ENCODE measurements around the gene CLEC2L.
A peak's percentile ranks its signal among the peaks of the same experiment; 100 is the strongest.

Gene CLEC2L

DNA sequence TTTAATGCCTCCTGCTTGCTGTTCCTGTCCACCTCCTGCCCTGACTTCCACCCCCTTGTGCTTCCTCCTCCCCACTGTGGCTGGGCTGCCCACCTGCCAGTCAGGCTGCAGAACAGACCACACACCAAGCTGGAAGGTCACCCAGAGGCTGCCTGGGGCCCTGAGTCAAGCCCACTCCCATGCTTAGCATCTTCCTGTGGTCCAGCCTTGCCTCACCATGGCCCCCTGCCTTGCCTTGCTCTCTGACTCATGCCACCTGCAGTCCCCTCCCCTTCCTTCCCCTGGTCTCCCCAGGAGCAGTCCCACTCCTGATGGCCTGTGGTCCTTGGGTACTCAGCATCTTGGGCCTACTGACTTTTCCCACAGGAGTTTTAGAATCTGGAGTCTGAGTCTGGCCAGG lies 2.3 kb downstream of the CLEC2L start:
- no peak overlapping the region for H4K8ac ChIP-seq (ENCODE audit: low read length)
- no peak overlapping the region for H4K91ac ChIP-seq (ENCODE audit: low read length)
- no peak overlapping the region for H2BK5ac ChIP-seq (ENCODE audit: low read depth, low read length, poor library complexity, severe bottlenecking)
- no peak overlapping the region for H3K9ac ChIP-seq (ENCODE audit: low read length)
- peak overlapping the region in 1 of 2 experiments; percentile 68 for H3K18ac ChIP-seq (ENCODE audit: low read depth in 1 of 2, low read length in 2 of 2)
- no peak overlapping the region for H3K4me3 ChIP-seq (ENCODE audit: insufficient read depth in 1 of 2, low read depth in 1 of 2, low read length in 2 of 2)
- no peak overlapping the region for H2BK15ac ChIP-seq (ENCODE audit: low read depth, poor library complexity, severe bottlenecking)
- peaks cover 9% of the 10 kb centered on the region for H3K4me1 ChIP-seq (ENCODE audit: control insufficient read depth, insufficient read depth, low read depth, low read length)
- no peaks in the 10 kb centered on the region for H3K36me3 ChIP-seq (ENCODE audit: control insufficient read depth in 1 of 2, insufficient read depth in 2 of 2, low read depth in 1 of 2, low read length in 2 of 2)
- DNase-seq = no peak
- no peaks in the 10 kb centered on the region for H3K9me3 ChIP-seq (ENCODE audit: control insufficient read depth, low read length)
- H2BK12ac ChIP-seq (ENCODE audit: low read length in 2 of 2) = no peak overlapping the region
- peak overlapping the region in 1 of 2 experiments; percentile 64 for H3K23ac ChIP-seq (ENCODE audit: low read length in 2 of 2)
- H3K4ac ChIP-seq (ENCODE audit: low read depth in 1 of 2, low read length in 2 of 2) = no peak overlapping the region
- H3K27me3 ChIP-seq (ENCODE audit: control insufficient read depth in 1 of 2, insufficient read depth in 1 of 2, low read length in 2 of 2) = peaks cover 40 to 63% of the 10 kb centered on the region in 2 experiments
- H2BK120ac ChIP-seq (ENCODE audit: low read depth, low read length) = no peak overlapping the region
- no peak overlapping the region for H2AFZ ChIP-seq (ENCODE audit: low read depth, low read length)
- H3K4me2 ChIP-seq (ENCODE audit: low read length, poor library complexity, severe bottlenecking) = no peak overlapping the region
- H3K79me1 ChIP-seq (replicated peaks; ENCODE audit: low read length, poor library complexity, severe bottlenecking) = no peaks in the 10 kb centered on the region
- H3K27ac ChIP-seq (ENCODE audit: low read length, poor library complexity, severe bottlenecking) = no peak overlapping the region
- H3K14ac ChIP-seq (ENCODE audit: low read length in 2 of 2) = peak overlapping the region in 1 of 2 experiments; percentile 20
- no peak overlapping the region for H2AK5ac ChIP-seq (ENCODE audit: low read length, severe bottlenecking)

- H2AK5ac ChIP-seq (ENCODE audit: low read length, severe bottlenecking) = no peak overlapping the region
- H3K36me3 ChIP-seq (ENCODE audit: control insufficient read depth in 1 of 2, insufficient read depth in 2 of 2, low read depth in 1 of 2, low read length in 2 of 2) = no peaks in the 10 kb centered on the region
- no peak overlapping the region for H3K18ac ChIP-seq (ENCODE audit: low read depth in 1 of 2, low read length in 2 of 2)
- H4K8ac ChIP-seq (ENCODE audit: low read length) = no peak overlapping the region
- H4K91ac ChIP-seq (ENCODE audit: low read length) = no peak overlapping the region
- no peak overlapping the region for H3K4me3 ChIP-seq (ENCODE audit: insufficient read depth in 1 of 2, low read depth in 1 of 2, low read length in 2 of 2)
- no peak overlapping the region for H2BK120ac ChIP-seq (ENCODE audit: low read depth, low read length)
- H3K9me3 ChIP-seq (ENCODE audit: control insufficient read depth, low read length) = no peaks in the 10 kb centered on the region
- H2BK15ac ChIP-seq (ENCODE audit: low read depth, poor library complexity, severe bottlenecking) = no peak overlapping the region
- no peak overlapping the region for H3K27ac ChIP-seq (ENCODE audit: low read length, poor library complexity, severe bottlenecking)
- H3K4me1 ChIP-seq (ENCODE audit: control insufficient read depth, insufficient read depth, low read depth, low read length) = peaks cover 9% of the 10 kb centered on the region
- no peak overlapping the region for H2AFZ ChIP-seq (ENCODE audit: low read depth, low read length)
- H3K4ac ChIP-seq (ENCODE audit: low read depth in 1 of 2, low read length in 2 of 2) = no peak overlapping the region
- peaks cover 31 to 53% of the 10 kb centered on the region in 2 experiments for H3K27me3 ChIP-seq (ENCODE audit: control insufficient read depth in 1 of 2, insufficient read depth in 1 of 2, low read length in 2 of 2)
- no peaks in the 10 kb centered on the region for H3K79me1 ChIP-seq (replicated peaks; ENCODE audit: low read length, poor library complexity, severe bottlenecking)
- no peak overlapping the region for H2BK5ac ChIP-seq (ENCODE audit: low read depth, low read length, poor library complexity, severe bottlenecking)
- no peak overlapping the region for H3K4me2 ChIP-seq (ENCODE audit: low read length, poor library complexity, severe bottlenecking)
- H2BK12ac ChIP-seq (ENCODE audit: low read length in 2 of 2) = no peak overlapping the region
- H3K14ac ChIP-seq (ENCODE audit: low read length in 2 of 2) = no peak overlapping the region
- peak overlapping the region; percentile 74 for H3K9ac ChIP-seq (ENCODE audit: low read length)
- peak; percentile 95 for DNase-seq
- no peak overlapping the region for H3K23ac ChIP-seq (ENCODE audit: low read length in 2 of 2)
- 76% methylated on average over 3 of the region's 8 CpGs for WGBS
Measured at GRCh38 chr7:139526578-139527544, 3.4 kb downstream of the CLEC2L start.

GRCh38 chr7:139531094-139531493 lies 7.6 kb downstream of the CLEC2L start:
- Histone ChIP-seq H3K18ac (ENCODE audit: low read depth in 1 of 2, low read length in 2 of 2) (no peak overlapping the region), H3K27me3 (ENCODE audit: control insufficient read depth in 1 of 2, insufficient read depth in 1 of 2, low read length in 2 of 2) (peaks cover 26 to 31% of the 10 kb centered on the region in 2 experiments), H3K23ac (ENCODE audit: low read length in 2 of 2) (no peak overlapping the region), H2BK12ac (ENCODE audit: low read length in 2 of 2) (no peak overlapping the region), H2AFZ (ENCODE audit: low read depth, low read length) (no peak overlapping the region), H3K14ac (ENCODE audit: low read length in 2 of 2) (no peak overlapping the region), H3K36me3 (ENCODE audit: control insufficient read depth in 1 of 2, insufficient read depth in 2 of 2, low read depth in 1 of 2, low read length in 2 of 2) (no peaks in the 10 kb centered on the region), H3K4me3 (ENCODE audit: insufficient read depth in 1 of 2, low read depth in 1 of 2, low read length in 2 of 2) (no peak overlapping the region), H2BK5ac (ENCODE audit: low read depth, low read length, poor library complexity, severe bottlenecking) (no peak overlapping the region), H2BK15ac (ENCODE audit: low read depth, poor library complexity, severe bottlenecking) (no peak overlapping the region), H3K9ac (ENCODE audit: low read length) (no peak overlapping the region), H2BK120ac (ENCODE audit: low read depth, low read length) (no peak overlapping the region), H3K4me2 (ENCODE audit: low read length, poor library complexity, severe bottlenecking) (no peak overlapping the region), H3K27ac (ENCODE audit: low read length, poor library complexity, severe bottlenecking) (no peak overlapping the region), H2AK5ac (ENCODE audit: low read length, severe bottlenecking) (no peak overlapping the region), H4K91ac (ENCODE audit: low read length) (no peak overlapping the region), H3K9me3 (ENCODE audit: control insufficient read depth, low read length) (no peaks in the 10 kb centered on the region), H3K79me1 (replicated peaks; ENCODE audit: low read length, poor library complexity, severe bottlenecking) (no peaks in the 10 kb centered on the region), H3K4me1 (ENCODE audit: control insufficient read depth, insufficient read depth, low read depth, low read length) (no peaks in the 10 kb centered on the region), H4K8ac (ENCODE audit: low read length) (no peak overlapping the region), H3K4ac (ENCODE audit: low read depth in 1 of 2, low read length in 2 of 2) (no peak overlapping the region)
- no peak for DNase-seq
- 55% methylated on average over 1 of the region's 1 CpG for WGBS

- Histone ChIP-seq H3K27ac (ENCODE audit: low read length, poor library complexity, severe bottlenecking) (no peak overlapping the region), H2BK5ac (ENCODE audit: low read depth, low read length, poor library complexity, severe bottlenecking) (no peak overlapping the region)
Measured at GRCh38 chr7:139532636-139533155, 9.2 kb downstream of the CLEC2L start.

More at GRCh38 chr7:139532636-139533155, 9.2 kb downstream of the CLEC2L start:
- no peak overlapping the region for H3K9ac ChIP-seq (ENCODE audit: low read length)
- no peak overlapping the region for H2BK120ac ChIP-seq (ENCODE audit: low read depth, low read length)
- H2AK5ac ChIP-seq (ENCODE audit: low read length, severe bottlenecking) = no peak overlapping the region
- H3K14ac ChIP-seq (ENCODE audit: low read length in 2 of 2) = no peak overlapping the region
- no peaks in the 10 kb centered on the region for H3K9me3 ChIP-seq (ENCODE audit: control insufficient read depth, low read length)
- no peak for DNase-seq
- no peak overlapping the region for H2AFZ ChIP-seq (ENCODE audit: low read depth, low read length)
- no peaks in the 10 kb centered on the region for H3K79me1 ChIP-seq (replicated peaks; ENCODE audit: low read length, poor library complexity, severe bottlenecking)
- peaks cover 27 to 28% of the 10 kb centered on the region in 2 experiments for H3K27me3 ChIP-seq (ENCODE audit: control insufficient read depth in 1 of 2, insufficient read depth in 1 of 2, low read length in 2 of 2)
- no peak overlapping the region for H3K18ac ChIP-seq (ENCODE audit: low read depth in 1 of 2, low read length in 2 of 2)
- no peak overlapping the region for H2BK15ac ChIP-seq (ENCODE audit: low read depth, poor library complexity, severe bottlenecking)
- H3K23ac ChIP-seq (ENCODE audit: low read length in 2 of 2) = no peak overlapping the region
- H3K4me2 ChIP-seq (ENCODE audit: low read length, poor library complexity, severe bottlenecking) = no peak overlapping the region
- H4K91ac ChIP-seq (ENCODE audit: low read length) = no peak overlapping the region
- H2BK12ac ChIP-seq (ENCODE audit: low read length in 2 of 2) = no peak overlapping the region
- no peaks in the 10 kb centered on the region for H3K4me1 ChIP-seq (ENCODE audit: control insufficient read depth, insufficient read depth, low read depth, low read length)
- H3K4me3 ChIP-seq (ENCODE audit: insufficient read depth in 1 of 2, low read depth in 1 of 2, low read length in 2 of 2) = no peak overlapping the region
- WGBS = 84% methylated on average over 5 of the region's 6 CpGs
- no peaks in the 10 kb centered on the region for H3K36me3 ChIP-seq (ENCODE audit: control insufficient read depth in 1 of 2, insufficient read depth in 2 of 2, low read depth in 1 of 2, low read length in 2 of 2)
- H4K8ac ChIP-seq (ENCODE audit: low read length) = no peak overlapping the region
- no peak overlapping the region for H3K4ac ChIP-seq (ENCODE audit: low read depth in 1 of 2, low read length in 2 of 2)
